HG03469 (cell line): Measurements from ENCODE around the gene RAP1GAP2.

ENCODE experiments used
- ATAC-seq: cut with Tn5 transposase; IDR thresholded peaks from one replicate; pipeline ENCODE4 v1.9.1; 2021; ENCODE audit warnings: mild to moderate bottlenecking, moderate library complexity, moderate number of reproducible peaks; ENCODE audit not compliant: unreplicated experiment

RAP1GAP2 gene

DNA sequence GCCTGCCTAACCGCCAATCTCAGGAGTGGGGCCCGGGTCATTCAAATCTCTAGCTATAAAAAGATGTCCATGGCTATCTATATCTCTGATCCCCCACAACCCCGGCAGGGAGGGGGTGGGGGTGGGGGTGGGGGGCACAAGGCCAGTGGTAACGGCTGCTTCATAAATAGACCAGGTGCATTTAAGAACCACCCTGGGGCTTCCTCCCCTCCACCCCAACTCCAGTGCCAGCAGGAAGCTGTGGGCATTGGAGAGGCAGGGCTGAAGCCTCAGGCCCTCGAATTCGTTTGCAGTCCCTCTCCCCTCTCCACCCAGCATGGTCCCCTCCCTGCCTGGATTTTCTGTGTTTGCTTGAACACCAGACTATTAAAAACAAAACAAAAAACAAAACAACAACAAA is 56.0 kb downstream of the RAP1GAP2 start:
- no peak for ATAC-seq

GRCh38 chr17:2852729-2853282 is 56.6 kb downstream of the RAP1GAP2 start:
- ATAC-seq: no peak

- no peak for ATAC-seq
These were observed 57.3 kb downstream of the RAP1GAP2 start for GRCh38 chr17:2853283-2854142.

DNA sequence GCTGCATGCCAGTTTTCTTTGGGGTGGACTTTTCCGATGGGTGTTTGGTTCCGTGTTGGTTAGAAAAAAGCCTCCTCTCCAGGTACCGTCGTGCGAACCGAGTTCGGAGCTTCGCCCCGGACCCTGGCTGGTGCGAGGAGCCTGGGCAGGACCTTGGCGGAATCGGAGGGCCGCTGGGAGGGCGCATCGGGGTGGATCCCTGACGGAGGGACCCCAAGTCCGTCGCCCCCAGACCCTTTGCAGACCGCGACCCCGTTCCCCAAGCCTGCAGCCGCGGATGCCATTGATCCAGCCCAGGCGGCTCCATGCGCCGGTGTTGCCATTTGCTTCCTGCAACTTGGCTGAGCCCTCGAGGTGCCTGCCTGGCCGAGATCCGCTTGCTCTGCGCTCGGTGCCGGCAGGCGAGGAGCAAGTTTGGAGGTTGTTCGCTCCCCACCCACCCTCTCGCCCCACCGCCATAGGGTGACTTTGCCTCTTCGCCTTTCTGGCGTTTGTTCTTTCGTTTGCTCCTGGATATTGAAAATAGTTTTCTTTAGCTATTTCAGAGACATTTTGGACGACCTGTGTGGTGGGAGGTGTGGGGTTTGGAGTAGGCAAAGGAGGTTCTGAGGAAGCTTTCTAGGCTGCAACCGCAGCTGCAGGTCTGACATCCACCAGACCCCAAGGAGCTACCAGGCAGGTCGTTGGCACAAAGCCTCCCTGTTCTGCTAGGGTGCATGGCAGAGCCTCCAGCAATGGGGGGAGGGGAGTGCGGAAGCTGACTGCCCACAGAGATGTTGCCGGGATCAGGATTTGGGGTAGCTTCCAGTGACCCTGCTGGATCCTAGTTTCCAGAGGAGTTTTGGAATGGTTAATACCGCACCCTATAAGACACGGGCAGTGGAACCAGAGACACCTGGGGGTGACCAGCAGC is 58.2 kb downstream of the RAP1GAP2 start:
- ATAC-seq: no peak

GRCh38 chr17:2855063-2855600 is 58.9 kb downstream of the RAP1GAP2 start:
- no peak for ATAC-seq

DNA sequence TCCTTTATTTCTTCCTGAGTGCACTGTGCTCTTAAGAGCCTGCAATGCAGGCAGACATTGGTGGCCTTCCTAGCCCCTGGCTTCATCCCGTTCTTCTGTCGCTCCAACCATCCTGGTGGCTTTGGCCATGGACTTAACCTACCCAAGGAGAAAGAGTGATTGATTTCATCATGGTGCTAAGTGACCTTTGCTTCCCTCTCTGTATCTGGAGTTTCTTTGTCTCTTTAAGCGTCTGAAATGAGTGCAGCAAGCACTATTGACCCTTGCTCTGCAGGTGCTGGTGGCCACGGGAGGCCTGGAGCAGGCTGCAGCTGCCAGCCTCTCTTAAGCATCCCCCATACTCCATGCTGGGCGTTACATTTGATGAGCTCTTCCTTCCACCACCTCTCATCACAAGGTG is 60.5 kb downstream of the RAP1GAP2 start:
- ATAC-seq: no peak

- no peak for ATAC-seq
These were observed 63.8 kb downstream of the RAP1GAP2 start for GRCh38 chr17:2860045-2860444.

DNA sequence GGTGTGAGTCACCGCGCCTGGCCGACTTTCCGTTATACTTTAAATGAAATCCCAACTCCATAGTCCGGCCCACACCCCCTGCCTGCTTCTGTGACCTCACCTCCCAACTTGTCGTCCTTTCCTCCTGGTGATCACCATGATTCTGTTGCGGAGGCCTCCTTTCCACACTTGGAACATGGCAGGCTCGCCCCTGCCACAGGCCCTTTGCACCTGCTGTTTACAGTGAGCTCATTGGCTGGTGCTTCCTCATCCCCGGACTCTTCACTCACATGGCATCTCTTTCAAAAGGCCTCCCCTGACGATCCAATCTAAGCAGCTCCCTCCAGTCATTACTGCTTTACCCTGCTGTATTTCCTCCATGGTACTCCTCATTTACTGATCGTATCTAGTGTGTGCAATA is 64.6 kb downstream of the RAP1GAP2 start:
- no peak for ATAC-seq

GRCh38 chr17:2862197-2862596 is 66.0 kb downstream of the RAP1GAP2 start:
- ATAC-seq: no peak

DNA sequence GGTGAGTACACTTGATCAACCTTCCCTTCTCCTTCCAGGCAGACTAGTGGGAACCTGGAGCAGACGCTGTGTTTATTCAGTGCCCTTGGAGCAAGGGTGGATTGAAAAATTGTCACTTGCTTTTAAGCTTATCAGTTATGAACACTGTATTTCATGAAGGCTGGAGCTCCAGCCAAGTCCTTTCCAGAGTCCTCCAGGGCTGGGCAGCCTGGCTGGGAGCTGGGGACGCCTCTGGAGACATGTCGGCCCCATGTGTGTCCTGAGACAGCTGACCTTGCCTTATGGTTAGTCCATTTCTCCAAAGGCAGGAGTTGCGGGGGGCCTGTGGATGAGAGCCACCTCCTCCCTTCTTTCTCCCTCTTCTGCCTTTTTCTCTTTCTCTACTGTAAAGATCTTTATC is 67.0 kb downstream of the RAP1GAP2 start:
- no peak for ATAC-seq

DNA sequence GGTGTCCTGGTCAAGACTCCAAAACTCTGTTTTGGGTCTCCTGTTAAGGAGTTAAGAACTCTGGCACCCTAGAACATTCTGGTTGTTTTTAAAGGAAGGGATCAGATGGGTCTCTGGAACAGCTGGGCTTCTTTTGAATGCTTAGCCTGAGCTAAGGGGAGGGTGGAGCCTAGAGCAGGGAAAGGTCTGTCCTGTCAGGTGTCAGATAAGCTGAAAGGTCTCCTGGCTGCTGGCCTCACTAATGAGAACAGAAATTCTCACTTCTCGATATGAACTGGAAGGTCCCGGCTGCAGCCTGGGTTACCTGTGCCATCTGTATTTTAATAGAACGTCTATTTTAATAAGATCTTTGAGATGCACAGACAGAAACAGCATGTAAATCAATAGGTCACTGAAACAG is 69.0 kb downstream of the RAP1GAP2 start:
- no peak for ATAC-seq

- no peak for ATAC-seq
These were observed 71.5 kb downstream of the RAP1GAP2 start for GRCh38 chr17:2867441-2868424.

DNA sequence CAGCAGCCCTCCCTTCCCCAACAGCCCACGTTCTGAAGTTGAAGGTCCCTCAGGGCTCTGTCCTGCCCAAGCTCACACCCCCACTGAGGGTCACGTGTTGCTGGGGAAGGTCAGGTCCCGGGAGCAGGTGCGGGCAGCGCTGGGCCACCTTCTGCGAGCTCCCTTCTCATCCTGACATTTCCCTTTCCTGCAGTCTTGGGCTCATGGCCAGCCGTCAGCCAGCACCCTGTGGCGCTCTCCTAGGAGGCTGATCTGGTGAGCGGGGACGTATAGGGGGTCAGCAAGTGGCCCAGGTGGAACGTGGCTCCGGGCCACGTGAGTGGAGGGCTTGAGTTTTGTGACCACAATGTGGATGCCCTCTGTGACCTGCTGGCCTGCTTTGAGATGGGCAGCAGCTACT is 73.4 kb downstream of the RAP1GAP2 start:
- no peak for ATAC-seq

DNA sequence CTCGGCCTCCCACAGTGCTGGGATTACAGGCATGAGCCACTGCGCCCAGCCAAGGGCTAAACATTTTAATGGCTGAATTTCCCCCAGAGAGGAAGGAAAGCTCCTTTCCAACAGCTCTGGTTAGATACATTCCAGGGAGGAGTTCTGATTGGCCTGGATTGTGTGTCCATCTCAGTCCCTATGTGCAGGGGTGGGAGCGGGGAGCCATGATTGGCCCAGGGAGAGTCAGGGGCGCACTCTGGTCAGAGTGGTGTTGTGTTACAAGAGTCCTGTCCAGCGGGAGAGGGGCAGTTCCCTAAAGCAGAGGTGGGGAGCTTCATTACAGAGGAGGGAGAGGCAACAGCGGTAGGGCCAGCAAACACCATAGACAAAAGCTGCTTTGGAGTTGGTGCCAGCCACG is 75.0 kb downstream of the RAP1GAP2 start:
- ATAC-seq: no peak

GRCh38 chr17:2871720-2872119 is 75.5 kb downstream of the RAP1GAP2 start:
- ATAC-seq: no peak

DNA sequence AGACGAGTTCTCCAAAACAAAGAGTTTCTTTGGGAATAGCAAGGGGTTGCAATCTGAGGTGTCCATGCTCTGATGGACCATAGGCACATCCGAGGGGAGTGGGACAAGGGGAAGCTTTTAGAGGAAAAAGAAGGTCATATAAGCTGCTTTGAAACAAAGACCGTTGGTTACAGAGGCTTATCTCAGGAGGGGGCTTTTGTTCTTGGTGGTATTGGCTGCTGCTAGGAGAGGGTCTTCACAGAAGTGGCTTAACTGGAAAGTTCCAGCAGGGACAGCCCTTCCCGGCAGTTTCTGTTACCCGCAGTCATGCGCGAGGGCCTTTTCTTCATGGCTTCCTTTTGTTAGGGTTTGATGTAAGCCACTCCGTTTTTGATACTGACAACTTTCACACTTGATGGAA is 76.0 kb downstream of the RAP1GAP2 start:
- ATAC-seq: no peak

- no peak for ATAC-seq
These were observed 78.0 kb downstream of the RAP1GAP2 start for GRCh38 chr17:2874189-2874686.

DNA sequence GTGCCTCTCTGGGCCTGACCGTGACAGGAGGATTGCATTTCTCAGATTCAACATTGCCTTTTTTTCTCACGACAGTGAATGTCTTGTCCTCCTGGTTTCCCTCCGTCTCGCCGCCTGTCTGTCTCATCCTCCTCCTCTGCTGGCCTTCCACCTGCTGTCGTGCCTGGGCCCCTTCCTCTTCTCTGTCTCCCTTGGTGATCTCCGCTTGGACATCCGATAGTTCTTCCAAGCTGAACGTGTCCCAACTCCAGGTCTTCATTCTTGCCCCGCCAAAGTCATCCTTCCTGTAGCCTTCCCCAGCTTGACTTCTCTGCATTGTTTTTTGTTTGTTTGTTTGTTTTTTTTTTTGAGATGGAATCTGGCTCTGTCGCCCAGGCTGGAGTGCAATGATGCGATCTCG is 79.4 kb downstream of the RAP1GAP2 start:
- ATAC-seq: no peak

DNA sequence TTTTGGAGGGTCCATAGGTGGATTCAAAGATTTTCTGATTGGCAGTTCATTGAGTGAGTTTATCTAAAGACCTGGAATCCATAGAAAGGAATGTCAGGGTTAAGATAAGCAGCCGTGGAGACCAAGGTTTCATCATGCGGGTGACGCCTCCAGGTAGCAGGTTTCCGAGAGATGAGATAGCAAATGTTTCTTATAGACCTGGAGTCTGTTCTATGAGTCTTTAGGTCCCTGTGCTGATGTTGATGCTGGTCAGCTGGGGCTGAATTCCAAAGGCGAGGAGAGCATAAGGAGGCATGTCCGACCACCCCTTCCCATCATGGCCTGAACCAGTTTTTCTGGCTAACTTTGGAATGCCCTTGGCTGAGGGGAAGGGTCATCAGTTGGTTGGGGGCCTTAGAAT is 80.2 kb downstream of the RAP1GAP2 start:
- ATAC-seq: no peak

- no peak for ATAC-seq
These were observed 82.6 kb downstream of the RAP1GAP2 start for GRCh38 chr17:2878751-2879254.
